HG02840 (cell line): ENCODE data around the gene STMP1.
"Not testable (repeated sequence)": the region's sequence is repeated elsewhere in the genome, so short reads cannot be mapped to it uniquely, and the experiment has no call there.

Experiments used
- ATAC-seq: cut with Tn5 transposase; IDR thresholded peaks from one replicate; pipeline ENCODE4 v1.9.1; 2021; ENCODE audit warnings: mild to moderate bottlenecking, moderate library complexity, moderate number of reproducible peaks; ENCODE audit not compliant: unreplicated experiment, low FRiP score

STMP1 gene

GRCh38 chr7:135692606-135693005 lies 30.3 kb downstream of the STMP1 start:
- not testable (repeated sequence) for ATAC-seq

GRCh38 chr7:135693558-135693957 lies 31.2 kb downstream of the STMP1 start:
- ATAC-seq: no peak

GRCh38 chr7:135697276-135698049 lies 35.1 kb downstream of the STMP1 start:
- ATAC-seq: no peak

GRCh38 chr7:135704074-135704473 lies 41.8 kb downstream of the STMP1 start:
- no peak for ATAC-seq

- no peak for ATAC-seq
Observed at GRCh38 chr7:135704698-135705097, 42.4 kb downstream of the STMP1 start.

GRCh38 chr7:135706038-135706742 lies 43.9 kb downstream of the STMP1 start:
- no peak for ATAC-seq

GRCh38 chr7:135706858-135707569 lies 44.7 kb downstream of the STMP1 start:
- no peak for ATAC-seq

GRCh38 chr7:135707570-135707966 lies 45.3 kb downstream of the STMP1 start:
- ATAC-seq: no peak

GRCh38 chr7:135708041-135708440 lies 45.7 kb downstream of the STMP1 start:
- no peak for ATAC-seq

- no peak for ATAC-seq
Observed at GRCh38 chr7:135709508-135709907, 47.2 kb downstream of the STMP1 start.

GRCh38 chr7:135710417-135711138 lies 48.3 kb downstream of the STMP1 start:
- no peak for ATAC-seq

- no peak for ATAC-seq
Observed at GRCh38 chr7:135711139-135711469, 48.8 kb downstream of the STMP1 start.

- ATAC-seq: no peak
Observed at GRCh38 chr7:135712182-135712782, 50.0 kb downstream of the STMP1 start.

GRCh38 chr7:135712796-135713195 lies 50.5 kb downstream of the STMP1 start:
- ATAC-seq: no peak

GRCh38 chr7:135713836-135714470 lies 51.6 kb downstream of the STMP1 start:
- ATAC-seq: no peak

- ATAC-seq: no peak
Observed at GRCh38 chr7:135714534-135715009, 52.3 kb downstream of the STMP1 start.

- no peak for ATAC-seq
Observed at GRCh38 chr7:135715055-135715522, 52.8 kb downstream of the STMP1 start.

GRCh38 chr7:135715673-135716072 lies 53.4 kb downstream of the STMP1 start:
- ATAC-seq: no peak

GRCh38 chr7:135716677-135717238 lies 54.4 kb downstream of the STMP1 start:
- ATAC-seq: no peak
